Measurements from ENCODE around the gene CACNA1E.

The CACNA1E gene

GRCh38 chr1:181768930-181769280 lies 285.6 kb downstream of the CACNA1E start:
- DNase-seq (ENCODE audit: low spot score) = no peak

GRCh38 chr1:181769846-181770245 lies 286.5 kb downstream of the CACNA1E start:
- no peak for DNase-seq (ENCODE audit: low spot score)

- no peak for DNase-seq (ENCODE audit: low spot score)
Measured at GRCh38 chr1:181772714-181773113, 289.4 kb downstream of the CACNA1E start.

GRCh38 chr1:181776044-181776443 lies 292.7 kb downstream of the CACNA1E start:
- no peak for DNase-seq (ENCODE audit: low spot score)

GRCh38 chr1:181777286-181777685 lies 294.0 kb downstream of the CACNA1E start:
- no peak for DNase-seq (ENCODE audit: low spot score)

- DNase-seq (ENCODE audit: low spot score) = no peak
Measured at GRCh38 chr1:181777812-181778211, 294.5 kb downstream of the CACNA1E start.

- no peak for DNase-seq (ENCODE audit: low spot score)
Measured at GRCh38 chr1:181778640-181779260, 295.4 kb downstream of the CACNA1E start.

GRCh38 chr1:181779343-181779742 lies 296.0 kb downstream of the CACNA1E start:
- no peak for DNase-seq (ENCODE audit: low spot score)

- DNase-seq (ENCODE audit: low spot score) = no peak
Measured at GRCh38 chr1:181783208-181783607, 299.9 kb downstream of the CACNA1E start.

GRCh38 chr1:181784039-181784683 lies 300.8 kb downstream of the CACNA1E start:
- no peak for DNase-seq (ENCODE audit: low spot score)

- no peak for DNase-seq (ENCODE audit: low spot score)
Measured at GRCh38 chr1:181789395-181789794, 306.1 kb downstream of the CACNA1E start.

- no peak for DNase-seq (ENCODE audit: low spot score)
Measured at GRCh38 chr1:181791721-181792120, 308.4 kb downstream of the CACNA1E start.

- no peak for DNase-seq (ENCODE audit: low spot score)
Measured at GRCh38 chr1:181793831-181794230, 310.5 kb downstream of the CACNA1E start.

- no peak for DNase-seq (ENCODE audit: low spot score)
Measured at GRCh38 chr1:181794332-181794731, 311.0 kb downstream of the CACNA1E start.

GRCh38 chr1:181798191-181798926 lies 315.0 kb downstream of the CACNA1E start:
- DNase-seq (ENCODE audit: low spot score) = no peak

- no peak for DNase-seq (ENCODE audit: low spot score)
Measured at GRCh38 chr1:181801617-181802016, 318.3 kb downstream of the CACNA1E start.

- no peak for DNase-seq (ENCODE audit: low spot score)
Measured at GRCh38 chr1:181802466-181802865, 319.1 kb downstream of the CACNA1E start.

- DNase-seq (ENCODE audit: low spot score) = no peak
Measured at GRCh38 chr1:181803421-181803820, 320.1 kb downstream of the CACNA1E start.

GRCh38 chr1:181804989-181805388 lies 321.7 kb downstream of the CACNA1E start:
- no peak for DNase-seq (ENCODE audit: low spot score)

GRCh38 chr1:181806746-181807145 lies 323.4 kb downstream of the CACNA1E start:
- no peak for DNase-seq (ENCODE audit: low spot score)

GRCh38 chr1:181807251-181807650 lies 323.9 kb downstream of the CACNA1E start:
- DNase-seq (ENCODE audit: low spot score) = no peak

- DNase-seq (ENCODE audit: low spot score) = no peak
Measured at GRCh38 chr1:181809991-181810545, 326.8 kb downstream of the CACNA1E start.

GRCh38 chr1:181812208-181812607 lies 328.9 kb downstream of the CACNA1E start:
- DNase-seq (ENCODE audit: low spot score) = no peak
